CMK (cell line): Measurements from ENCODE around the gene SH3PXD2B.
"Not testable (repeated sequence)": the region's sequence is repeated elsewhere in the genome, so short reads cannot be mapped to it uniquely, and the experiment has no call there.

ENCODE experiments used
- DNase-seq: peaks from one replicate; pipeline ENCODE4 v3.0.0-alpha.2; 2010; ENCODE audit warnings: low read depth

The SH3PXD2B gene

GRCh38 chr5:172399826-172400225, 54.5 kb downstream of the SH3PXD2B start:
- DNase-seq: no peak

DNA sequence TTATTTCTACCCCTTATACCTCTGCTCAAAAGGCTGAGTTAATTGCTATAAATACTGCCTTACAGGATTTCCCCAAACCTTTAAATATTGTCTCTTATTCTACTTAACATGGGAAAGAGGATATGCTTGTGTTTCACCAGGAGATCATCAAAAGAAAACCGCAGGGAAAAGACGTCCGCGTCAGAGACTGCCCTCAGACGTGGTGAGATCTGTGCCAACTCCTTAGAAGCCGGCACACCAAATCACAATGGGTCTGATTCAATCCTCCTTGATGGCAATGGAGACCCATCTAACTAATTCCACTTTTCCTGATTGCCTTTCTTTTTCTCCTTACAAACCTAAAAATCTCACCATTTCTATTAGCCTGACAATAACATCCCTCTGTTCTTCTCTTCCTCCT, 55.0 kb downstream of the SH3PXD2B start:
- DNase-seq: no peak

DNA sequence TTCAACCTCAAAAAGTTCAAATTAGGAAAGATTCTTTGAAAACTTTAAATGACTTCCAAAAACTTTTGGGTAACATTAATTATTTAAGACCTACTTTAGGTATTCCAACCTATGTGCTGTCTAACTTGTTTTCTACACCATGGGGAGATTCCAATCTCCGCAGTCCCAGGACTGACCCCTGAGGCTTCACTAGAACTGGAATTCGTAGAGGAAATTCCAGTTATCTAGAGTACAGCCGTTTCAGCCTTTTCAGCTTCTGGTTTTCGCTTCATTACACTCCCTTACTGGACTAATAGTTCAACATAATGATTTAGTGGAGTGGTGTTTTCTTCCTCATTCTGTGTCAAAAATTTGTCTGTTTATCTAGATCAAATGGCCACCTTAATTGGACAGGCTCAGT, 55.7 kb downstream of the SH3PXD2B start:
- not testable (repeated sequence) for DNase-seq

- DNase-seq: not testable (repeated sequence)
These were observed 57.3 kb downstream of the SH3PXD2B start for GRCh38 chr5:172396994-172397393.

DNA sequence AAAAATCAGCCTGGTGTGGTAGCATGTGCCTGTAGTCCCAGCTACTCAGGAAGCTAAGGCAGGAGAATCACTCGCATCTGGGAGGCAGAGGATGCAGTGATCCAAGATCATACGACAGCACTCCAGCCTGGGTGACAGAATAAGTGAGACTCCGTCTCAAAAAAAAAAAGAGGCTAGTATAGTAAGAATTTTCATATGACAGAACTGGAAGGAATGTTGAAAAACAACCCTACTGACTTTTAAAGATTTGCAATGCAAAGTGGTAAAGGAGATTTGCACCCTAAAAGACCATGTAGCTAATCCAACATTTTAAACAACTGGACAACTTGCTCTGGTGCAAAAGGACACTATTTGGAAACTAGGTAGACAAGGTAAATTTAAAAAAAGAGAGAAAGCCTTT, 58.1 kb downstream of the SH3PXD2B start:
- no peak for DNase-seq

GRCh38 chr5:172395483-172395882, 58.8 kb downstream of the SH3PXD2B start:
- DNase-seq: peak; percentile 31

GRCh38 chr5:172389578-172390112, 64.7 kb downstream of the SH3PXD2B start:
- DNase-seq: no peak

GRCh38 chr5:172388246-172388733, 66.0 kb downstream of the SH3PXD2B start:
- no peak for DNase-seq

DNA sequence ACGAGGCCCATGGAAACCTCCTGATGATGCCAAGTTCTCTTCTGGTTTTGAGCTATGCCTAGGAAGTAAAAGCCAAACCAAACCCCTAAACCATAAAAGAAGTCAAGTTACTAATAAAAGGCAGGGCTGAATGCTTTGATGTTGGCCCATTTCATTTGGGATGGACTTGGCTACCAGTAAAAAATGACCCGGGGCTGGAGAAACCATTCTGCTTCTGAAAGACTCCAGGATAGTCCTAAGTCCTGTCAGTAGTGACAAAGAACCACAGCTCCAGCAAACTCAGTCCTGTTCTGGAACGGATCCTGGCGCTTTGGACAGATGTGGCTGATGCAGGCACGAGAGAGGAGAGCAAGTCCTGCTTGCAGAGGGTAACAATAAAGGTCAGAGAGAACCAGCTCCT, 68.6 kb downstream of the SH3PXD2B start:
- no peak for DNase-seq

DNA sequence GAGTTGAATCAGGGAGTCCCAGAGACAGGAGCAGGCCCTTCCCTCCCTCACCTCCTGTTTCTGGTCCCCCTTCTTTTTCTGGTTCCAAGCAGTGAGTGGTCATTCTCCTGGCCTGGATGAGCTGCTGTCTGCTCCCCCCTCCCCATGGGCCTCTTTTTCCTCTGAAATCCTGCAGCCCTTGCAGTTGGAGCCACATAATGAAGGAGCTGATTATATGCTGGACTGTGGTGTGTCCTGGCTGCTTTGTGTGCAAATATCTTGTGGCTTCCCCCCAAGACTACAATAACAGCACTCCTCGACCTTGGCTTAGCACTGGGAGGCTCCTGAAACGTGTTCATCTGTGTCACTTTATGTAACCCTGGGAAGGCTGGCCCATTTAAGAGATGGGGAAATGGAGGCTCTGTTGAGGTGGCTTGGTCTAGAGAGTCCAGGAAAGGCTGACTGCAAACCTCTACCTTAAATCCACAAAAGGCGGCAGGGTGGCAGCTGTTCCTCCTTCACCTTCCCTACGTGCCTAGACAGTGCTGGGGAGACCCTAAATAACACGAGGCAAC, 69.2 kb downstream of the SH3PXD2B start:
- no peak for DNase-seq

DNA sequence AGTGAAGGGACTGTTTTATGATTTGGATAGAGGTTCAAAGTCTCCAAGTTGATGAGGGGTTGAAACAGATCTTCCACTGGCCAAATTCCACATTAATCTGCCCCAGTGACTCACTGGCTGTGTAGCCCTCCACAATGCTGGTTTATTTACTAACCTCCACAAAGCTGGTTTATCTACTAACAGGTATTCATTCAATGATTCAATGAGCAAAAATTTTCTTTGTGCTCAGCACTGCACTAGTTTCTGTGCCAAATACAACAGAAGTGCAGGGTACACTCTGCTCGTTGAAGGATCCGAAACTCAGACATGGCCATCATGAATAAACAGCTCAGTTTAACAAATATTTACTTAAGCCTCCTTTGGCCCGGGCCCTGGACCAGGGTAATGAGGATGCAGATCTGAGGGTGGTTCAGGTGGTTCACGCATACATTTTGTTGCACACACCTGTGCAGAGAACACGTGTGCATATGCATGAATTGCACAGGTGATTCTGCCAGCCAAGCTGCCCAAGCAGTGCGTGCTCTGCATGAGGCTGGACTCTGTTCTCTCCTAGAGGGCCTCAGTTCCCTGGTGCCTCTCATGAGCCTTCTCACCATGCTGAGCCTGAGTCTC, 71.0 kb downstream of the SH3PXD2B start:
- no peak for DNase-seq

GRCh38 chr5:172380987-172381643, 73.2 kb downstream of the SH3PXD2B start:
- no peak for DNase-seq

- no peak for DNase-seq
These were observed 73.9 kb downstream of the SH3PXD2B start for GRCh38 chr5:172380301-172380986.

- DNase-seq: no peak
These were observed 74.8 kb downstream of the SH3PXD2B start for GRCh38 chr5:172379481-172379880.

- no peak for DNase-seq
These were observed 76.5 kb downstream of the SH3PXD2B start for GRCh38 chr5:172377856-172378255.

GRCh38 chr5:172377438-172377837, 76.9 kb downstream of the SH3PXD2B start:
- DNase-seq: no peak

DNA sequence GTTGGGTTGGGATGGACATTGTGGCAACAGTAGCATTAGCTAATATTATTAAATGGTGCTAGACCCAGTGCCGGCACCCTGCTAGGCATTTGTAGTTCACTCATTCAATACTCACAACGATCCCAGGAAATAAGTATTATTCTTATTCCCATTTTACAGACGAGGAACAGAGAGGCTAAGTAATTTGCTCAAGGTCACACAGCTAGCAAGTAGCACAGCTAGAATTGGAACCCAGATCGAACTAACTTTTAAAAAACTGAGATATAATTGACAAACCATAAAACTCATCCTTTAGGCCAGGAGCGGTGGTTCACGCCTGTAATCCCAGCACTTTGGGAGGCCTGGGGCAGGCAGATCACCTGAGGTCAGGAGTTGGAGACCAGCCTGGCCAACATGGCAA, 79.5 kb downstream of the SH3PXD2B start:
- DNase-seq: no peak

DNA sequence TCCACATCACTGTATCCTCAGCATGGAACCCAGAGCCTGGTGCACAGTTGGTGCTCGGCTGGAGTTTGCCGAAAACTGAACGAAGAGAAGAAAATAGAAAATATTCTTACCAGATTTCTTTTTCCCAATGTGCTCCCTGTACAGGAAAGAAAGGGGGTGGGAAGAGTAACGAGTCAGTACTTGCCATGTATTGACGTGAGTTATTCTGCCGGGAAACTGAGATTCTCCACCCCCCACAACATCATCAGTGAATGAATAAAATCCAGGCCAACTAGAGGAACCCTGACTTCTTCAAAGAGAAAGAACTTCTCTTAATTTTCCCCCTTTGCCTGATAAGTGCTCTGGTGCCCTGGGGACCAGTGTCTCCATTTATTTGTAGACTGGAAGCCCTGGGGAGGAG, 80.6 kb downstream of the SH3PXD2B start:
- no peak for DNase-seq

DNA sequence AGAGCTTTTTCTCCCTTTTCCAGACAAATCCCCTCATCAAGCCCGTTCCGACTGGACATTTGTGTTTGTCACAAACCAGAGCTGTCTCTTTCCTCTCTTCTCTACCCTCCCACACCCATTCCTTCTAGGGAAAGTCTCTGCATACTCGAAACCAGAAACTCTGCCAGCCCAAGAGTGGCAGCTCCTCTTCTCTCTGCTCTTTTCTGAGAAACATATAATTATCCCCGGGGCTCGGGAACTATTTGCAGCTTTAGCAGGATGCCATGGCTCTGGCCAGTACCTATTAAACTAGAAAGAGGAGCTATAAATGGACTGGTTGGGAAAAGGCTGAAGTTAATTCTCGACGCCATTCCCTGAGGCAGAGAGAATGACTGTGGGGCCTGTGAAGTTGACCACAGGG, 82.6 kb downstream of the SH3PXD2B start:
- DNase-seq: no peak

DNA sequence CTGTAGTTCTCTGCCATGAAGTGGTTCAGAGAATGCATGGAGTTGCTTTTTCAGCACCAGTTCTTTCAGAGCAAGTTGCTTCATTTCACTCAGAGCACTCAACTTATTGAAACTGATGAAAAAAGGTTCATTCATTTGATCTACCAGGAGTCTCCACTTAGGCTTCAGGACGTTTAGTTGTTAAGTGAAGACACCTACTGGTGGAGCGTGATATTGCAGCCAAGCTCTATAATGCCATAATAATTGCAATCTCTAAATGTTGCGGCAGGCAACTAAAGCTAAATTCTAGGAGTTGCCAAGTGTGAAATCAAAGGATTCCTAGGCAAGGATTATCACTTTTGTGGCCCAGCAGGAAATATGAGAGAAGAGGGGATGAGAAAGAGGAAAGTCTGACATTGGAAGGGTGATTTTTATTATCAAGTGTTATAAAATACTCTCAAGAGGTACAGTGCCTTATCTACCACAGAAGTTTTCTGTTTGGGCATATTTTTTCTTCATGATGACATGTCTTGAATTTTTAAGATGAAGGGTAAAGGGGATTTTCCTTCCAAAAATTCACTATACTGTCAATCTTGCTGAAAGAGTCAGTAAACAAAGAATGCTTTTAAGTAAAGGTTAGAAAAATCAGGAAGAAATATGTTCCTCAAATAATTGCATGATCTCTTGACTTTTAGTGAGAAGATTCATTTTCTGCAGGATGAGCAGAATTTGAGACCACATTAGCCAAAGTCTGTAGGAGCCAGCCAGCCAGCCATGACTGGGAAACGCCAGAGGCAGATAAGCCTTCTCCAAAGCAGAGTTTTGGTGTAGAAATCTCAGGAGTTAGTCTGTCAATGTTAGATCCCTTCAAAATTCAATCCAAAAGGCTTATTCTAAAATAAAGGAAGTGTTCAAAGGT, 83.4 kb downstream of the SH3PXD2B start:
- peak; percentile 14 for DNase-seq

DNA sequence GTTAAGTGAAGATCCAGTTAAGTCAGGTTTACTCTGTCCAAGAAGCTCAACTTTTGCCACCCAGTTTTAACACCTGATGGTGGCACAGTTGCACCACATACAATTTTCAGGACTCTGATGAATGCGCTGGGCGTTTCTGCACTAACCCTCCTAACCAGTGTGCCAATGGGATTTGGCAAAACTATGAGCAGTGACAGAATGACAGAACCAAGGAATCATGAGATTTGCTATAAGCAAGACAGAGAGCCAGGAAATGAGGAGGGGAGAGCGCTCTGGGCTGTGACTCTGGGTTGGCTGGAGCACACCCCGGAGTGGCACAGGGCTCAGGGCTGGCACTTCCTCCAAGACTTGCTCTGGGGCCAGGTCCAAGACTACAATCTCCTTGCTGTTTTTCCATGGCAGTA, 84.1 kb downstream of the SH3PXD2B start:
- DNase-seq: no peak

GRCh38 chr5:172368699-172369098, 85.6 kb downstream of the SH3PXD2B start:
- not testable (repeated sequence) for DNase-seq
